Measurements from ENCODE around the gene RAPGEF6. TPM values are rescaled to one million over a fixed set of nuclear protein-coding genes. Genes with fewer than 3 reads are reported as not detected.

The RAPGEF6 gene
- total RNA-seq, 1 donor = 15.9 TPM

GRCh38 chr5:131563434-131564228 lies 71.4 kb downstream of the RAPGEF6 start:
- no peak for DNase-seq (ENCODE audit: low read depth in 2 of 3, low spot score in 2 of 3)

- DNase-seq (ENCODE audit: low read depth in 2 of 3, low spot score in 2 of 3) = no peak
Observed at GRCh38 chr5:131550606-131551005, 84.4 kb downstream of the RAPGEF6 start.

- DNase-seq (ENCODE audit: low read depth in 2 of 3, low spot score in 2 of 3) = peak; percentile 30 to 86 (median 50)
Observed at GRCh38 chr5:131548176-131548575, 86.9 kb downstream of the RAPGEF6 start.

GRCh38 chr5:131545845-131546244 lies 89.2 kb downstream of the RAPGEF6 start:
- DNase-seq (ENCODE audit: low read depth in 2 of 3, low spot score in 2 of 3) = no peak

GRCh38 chr5:131542723-131543122 lies 92.3 kb downstream of the RAPGEF6 start:
- no peak for DNase-seq (ENCODE audit: low read depth in 2 of 3, low spot score in 2 of 3)

GRCh38 chr5:131541762-131542161 lies 93.3 kb downstream of the RAPGEF6 start:
- DNase-seq (ENCODE audit: low read depth in 2 of 3, low spot score in 2 of 3) = no peak

GRCh38 chr5:131541071-131541470 lies 94.0 kb downstream of the RAPGEF6 start:
- DNase-seq (ENCODE audit: low read depth in 2 of 3, low spot score in 2 of 3) = no peak

GRCh38 chr5:131539251-131539650 lies 95.8 kb downstream of the RAPGEF6 start:
- DNase-seq (ENCODE audit: low read depth in 2 of 3, low spot score in 2 of 3) = no peak

GRCh38 chr5:131538177-131538593 lies 96.8 kb downstream of the RAPGEF6 start:
- no peak for DNase-seq (ENCODE audit: low read depth in 2 of 3, low spot score in 2 of 3)

GRCh38 chr5:131536850-131537448 lies 98.1 kb downstream of the RAPGEF6 start:
- DNase-seq (ENCODE audit: low read depth in 2 of 3, low spot score in 2 of 3) = no peak

- DNase-seq (ENCODE audit: low read depth in 2 of 3, low spot score in 2 of 3) = peak in 2 of 3 donors; percentile 57 to 84
Observed at GRCh38 chr5:131536211-131536826, 98.7 kb downstream of the RAPGEF6 start.

- no peak for DNase-seq (ENCODE audit: low read depth in 2 of 3, low spot score in 2 of 3)
Observed at GRCh38 chr5:131534974-131535373, 100.1 kb downstream of the RAPGEF6 start.

- DNase-seq (ENCODE audit: low read depth in 2 of 3, low spot score in 2 of 3) = peak in 1 of 3 donors; percentile 39
Observed at GRCh38 chr5:131533836-131534235, 101.2 kb downstream of the RAPGEF6 start.

- DNase-seq (ENCODE audit: low read depth in 2 of 3, low spot score in 2 of 3) = no peak
Observed at GRCh38 chr5:131532031-131532640, 102.9 kb downstream of the RAPGEF6 start.

- no peak for DNase-seq (ENCODE audit: low read depth in 2 of 3, low spot score in 2 of 3)
Observed at GRCh38 chr5:131530706-131531331, 104.2 kb downstream of the RAPGEF6 start.

GRCh38 chr5:131528682-131529081 lies 106.3 kb downstream of the RAPGEF6 start:
- no peak for DNase-seq (ENCODE audit: low read depth in 2 of 3, low spot score in 2 of 3)

- no peak for DNase-seq (ENCODE audit: low read depth in 2 of 3, low spot score in 2 of 3)
Observed at GRCh38 chr5:131525805-131526204, 109.2 kb downstream of the RAPGEF6 start.

GRCh38 chr5:131524431-131524830 lies 110.6 kb downstream of the RAPGEF6 start:
- no peak for DNase-seq (ENCODE audit: low read depth in 2 of 3, low spot score in 2 of 3)

GRCh38 chr5:131523500-131524185 lies 111.4 kb downstream of the RAPGEF6 start:
- DNase-seq (ENCODE audit: low read depth in 2 of 3, low spot score in 2 of 3) = no peak

- DNase-seq (ENCODE audit: low read depth in 2 of 3, low spot score in 2 of 3) = no peak
Observed at GRCh38 chr5:131521252-131521651, 113.8 kb downstream of the RAPGEF6 start.
